HG02623 (cell line): ENCODE data around the gene TERF2IP.

Experiments
- ATAC-seq: cut with Tn5 transposase; IDR thresholded peaks from one replicate; pipeline ENCODE4 v1.9.1; 2021; ENCODE audit warnings: moderate library complexity; ENCODE audit not compliant: unreplicated experiment

The TERF2IP gene

DNA sequence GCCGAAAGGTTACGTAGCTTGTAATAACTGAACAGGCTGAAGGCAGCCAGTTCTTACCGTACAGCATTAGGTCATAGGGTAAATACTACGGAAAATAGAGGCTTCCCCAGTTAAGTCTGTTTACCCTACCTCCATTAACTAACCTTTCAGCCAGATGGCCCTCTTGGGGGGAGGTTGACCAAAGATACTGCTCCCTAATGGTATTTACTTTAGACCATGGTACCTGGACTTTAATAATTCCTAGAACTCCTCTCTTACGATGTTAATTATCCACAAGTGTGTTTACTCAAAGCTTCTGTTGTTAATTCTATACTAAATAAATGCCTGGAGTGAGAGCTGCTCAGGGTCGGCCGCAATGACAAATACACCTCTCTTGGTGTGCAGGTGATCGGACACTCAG, 14.7 kb upstream of the TERF2IP start:
- no peak for ATAC-seq

- no peak for ATAC-seq
These were observed 12.5 kb upstream of the TERF2IP start for GRCh38 chr16:75635036-75635435.

DNA sequence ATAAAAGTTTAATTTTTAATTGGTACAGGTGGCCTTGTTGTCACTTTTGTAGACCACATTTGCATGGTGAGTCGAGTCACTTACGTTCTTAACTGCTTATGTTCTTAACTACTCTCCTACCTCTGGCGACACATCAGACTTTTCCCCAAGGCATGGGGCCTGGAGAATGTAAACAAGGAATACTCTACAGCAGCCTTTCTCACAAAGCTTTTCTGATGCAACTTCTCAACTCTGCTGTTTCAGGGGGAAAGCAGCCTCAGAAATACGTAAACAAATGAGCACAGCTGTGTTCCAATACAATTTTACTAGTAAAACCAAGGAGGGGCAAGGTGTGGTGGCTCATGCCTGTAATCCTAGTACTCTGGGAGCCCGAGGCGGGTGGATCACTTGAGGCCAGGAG, 7.0 kb upstream of the TERF2IP start:
- no peak for ATAC-seq

DNA sequence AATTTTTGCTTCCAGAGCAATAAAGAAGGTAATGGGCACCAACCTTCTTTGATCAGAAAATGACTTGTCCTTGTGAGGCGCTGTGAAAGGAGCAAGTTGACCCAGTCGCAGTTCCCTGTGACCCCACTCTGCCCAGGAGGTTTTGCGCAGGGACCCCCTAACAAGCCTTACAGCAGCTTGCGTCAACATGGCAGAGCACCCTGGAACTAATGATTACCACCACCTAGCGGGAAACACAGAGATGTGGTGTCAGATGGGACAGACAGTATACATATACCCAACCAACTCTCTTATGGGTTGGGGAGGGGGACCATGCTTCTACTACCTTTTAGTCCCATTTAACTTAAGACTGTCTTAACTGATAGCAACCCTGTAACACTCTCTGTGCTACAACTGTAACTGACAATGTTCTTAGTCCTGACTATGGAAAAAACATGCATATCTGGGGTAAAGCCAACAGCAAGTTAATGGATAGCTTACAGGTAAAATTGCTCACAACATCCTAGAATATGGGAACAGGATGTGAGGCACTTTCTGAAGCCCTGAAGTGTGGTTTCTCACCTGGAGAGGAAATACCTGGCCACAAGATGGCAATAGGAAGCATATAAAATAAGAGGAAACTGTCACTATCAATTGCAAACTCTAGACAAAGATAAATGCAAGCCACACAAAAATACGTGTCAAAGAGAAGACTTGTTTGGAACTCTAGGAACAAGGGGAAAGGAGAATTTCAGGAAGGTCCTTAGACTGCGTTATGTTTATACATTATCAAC, 3.1 kb upstream of the TERF2IP start:
- no peak for ATAC-seq

- ATAC-seq, result peak; percentile 14
These were observed 471 bp upstream of the TERF2IP start for GRCh38 chr16:75647112-75647491.

DNA sequence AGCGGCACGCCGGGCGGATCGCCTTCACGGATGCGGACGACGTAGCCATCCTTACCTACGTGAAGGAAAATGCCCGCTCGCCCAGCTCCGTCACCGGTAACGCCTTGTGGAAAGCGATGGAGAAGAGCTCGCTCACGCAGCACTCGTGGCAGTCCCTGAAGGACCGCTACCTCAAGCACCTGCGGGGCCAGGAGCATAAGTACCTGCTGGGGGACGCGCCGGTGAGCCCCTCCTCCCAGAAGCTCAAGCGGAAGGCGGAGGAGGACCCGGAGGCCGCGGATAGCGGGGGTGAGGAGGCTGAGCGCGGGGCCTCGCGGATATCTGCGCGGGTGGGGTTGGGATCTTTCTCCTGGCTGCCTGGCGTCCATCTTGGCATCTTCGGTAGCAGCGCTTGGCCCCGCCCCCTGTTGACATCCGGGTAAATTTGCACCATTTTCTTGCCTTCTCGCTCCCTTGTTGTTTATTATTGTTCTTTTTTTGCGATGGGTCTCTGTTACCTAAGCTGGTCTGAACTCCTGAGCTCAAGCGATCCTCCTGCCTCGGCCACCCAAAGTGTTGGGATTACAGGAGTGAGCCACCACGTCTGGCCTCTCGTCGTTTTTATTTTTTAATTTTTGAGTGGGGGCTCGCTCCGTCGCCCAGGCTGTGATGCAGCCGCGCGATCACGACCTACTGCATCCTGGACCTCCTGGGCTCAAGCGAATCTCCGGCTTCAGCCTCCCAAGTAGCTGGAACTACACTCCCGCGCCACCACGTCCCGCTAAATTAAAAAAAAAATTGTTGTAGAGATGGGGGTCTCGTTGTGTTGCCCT, 898 bp downstream of the TERF2IP start:
- ATAC-seq, result peak; percentile 28

- no peak for ATAC-seq
These were observed 6.3 kb downstream of the TERF2IP start for GRCh38 chr16:75653922-75654321.

GRCh38 chr16:75658175-75658574, 10.6 kb downstream of the TERF2IP start:
- no peak for ATAC-seq

DNA sequence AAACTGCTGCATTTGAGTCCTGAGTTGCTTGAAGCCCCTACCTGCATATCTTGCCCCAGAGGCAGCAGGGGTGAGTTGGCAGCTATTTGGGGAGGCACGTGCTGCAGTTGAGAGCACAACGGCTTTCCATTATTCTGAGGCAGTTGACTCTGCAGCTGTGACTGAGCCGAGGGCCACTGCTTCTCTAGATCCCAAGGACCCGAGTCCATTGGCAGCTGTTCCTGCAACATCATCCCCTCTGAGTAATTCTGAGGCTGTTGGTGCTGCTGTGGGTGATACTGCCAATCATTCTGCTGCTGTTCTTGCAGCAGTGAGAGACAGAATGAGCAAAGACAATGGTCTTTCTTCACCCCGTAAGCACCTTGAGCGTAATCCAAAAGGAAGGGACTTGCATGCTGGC, 12.7 kb downstream of the TERF2IP start:
- no peak for ATAC-seq

- ATAC-seq, result no peak
These were observed 13.2 kb downstream of the TERF2IP start for GRCh38 chr16:75660726-75661302.

GRCh38 chr16:75667503-75667902, 19.9 kb downstream of the TERF2IP start:
- no peak for ATAC-seq

- no peak for ATAC-seq
These were observed 29.3 kb downstream of the TERF2IP start, which contains the start of gene CPHXL2 for GRCh38 chr16:75676909-75677308. CPHXL2 (minus strand) TSS chr16:75677009; CDS start chr16:75676999, 10 bp downstream.

GRCh38 chr16:75679366-75679765, 31.8 kb downstream of the TERF2IP start:
- ATAC-seq, result no peak

DNA sequence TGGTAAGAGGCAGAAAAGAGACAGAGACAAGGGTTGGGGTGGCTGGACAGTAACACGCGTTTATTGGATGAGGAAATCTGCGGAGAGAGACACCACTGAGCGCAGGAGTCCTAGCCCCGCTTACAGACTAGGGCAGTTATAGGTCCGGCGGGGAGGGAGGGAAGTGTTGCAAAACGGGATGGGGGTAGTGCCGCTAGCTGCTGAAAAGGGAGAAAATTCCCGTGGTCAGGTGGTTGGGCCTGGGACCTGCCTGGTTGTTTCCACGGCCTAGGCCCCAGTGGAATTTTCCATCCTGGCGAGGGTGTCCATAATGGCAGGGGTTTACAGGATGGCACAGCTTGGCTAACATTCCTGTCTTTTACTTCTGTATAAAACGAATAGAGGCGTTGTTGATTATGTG, 34.7 kb downstream of the TERF2IP start:
- no peak for ATAC-seq

DNA sequence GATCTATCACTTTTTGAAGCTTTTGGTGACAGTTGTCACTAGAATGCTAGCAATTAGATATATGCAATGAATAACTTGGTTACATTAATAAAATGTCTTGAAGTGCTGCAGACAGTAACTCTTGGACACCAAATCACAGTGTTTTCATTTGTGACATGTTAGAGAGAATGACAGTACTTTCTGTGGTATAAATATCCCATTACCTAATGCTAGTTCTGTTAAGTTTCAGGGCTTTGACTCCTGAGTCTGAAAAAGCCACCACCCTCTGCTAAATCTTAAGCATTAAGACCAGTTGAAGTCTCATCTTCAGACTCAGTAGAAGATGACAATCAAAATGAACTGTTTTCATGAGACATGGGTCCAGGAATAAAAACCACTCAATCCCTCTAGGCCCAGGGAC, 39.8 kb downstream of the TERF2IP start:
- ATAC-seq, result no peak

DNA sequence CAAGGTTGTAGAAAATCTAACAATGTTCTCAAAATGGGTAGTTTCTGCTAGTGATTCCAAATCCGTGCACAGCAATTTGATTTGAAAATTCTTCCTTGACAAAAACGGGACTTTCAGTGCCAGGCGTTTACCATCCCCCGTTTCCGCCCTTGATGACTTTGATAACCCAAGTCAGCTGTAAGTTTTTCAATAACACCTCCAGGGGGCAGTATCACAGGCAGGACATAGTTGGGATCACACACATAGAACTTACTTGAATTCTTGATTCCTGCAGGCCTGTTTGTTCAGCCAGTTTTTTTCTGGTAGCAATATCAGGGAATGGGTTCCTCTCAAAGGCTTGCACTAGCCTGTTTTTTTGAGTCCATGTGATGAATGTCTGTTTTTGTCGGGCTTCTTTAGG, 48.1 kb downstream of the TERF2IP start:
- no peak for ATAC-seq

DNA sequence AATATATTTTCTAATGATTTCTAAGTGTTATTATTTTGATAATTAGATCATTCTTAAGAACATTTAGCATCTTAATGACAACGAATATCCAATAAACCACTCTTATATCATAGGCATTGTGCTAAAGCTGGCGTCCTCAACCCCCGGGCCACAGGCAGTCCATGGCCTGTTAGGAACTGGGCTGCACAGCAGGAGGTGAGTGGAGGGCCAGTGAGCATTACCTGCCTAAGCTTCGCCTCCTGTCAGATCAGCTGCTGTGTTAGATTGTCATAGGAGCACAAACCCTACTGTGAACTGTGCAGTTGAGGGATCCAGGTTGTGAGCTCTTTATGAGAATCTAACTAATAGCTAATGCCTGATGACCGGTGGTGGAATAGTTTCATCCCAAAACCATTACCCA, 50.0 kb downstream of the TERF2IP start:
- no peak for ATAC-seq

GRCh38 chr16:75701361-75701760, 53.8 kb downstream of the TERF2IP start, which contains the start of gene DUXB:
DUXB (minus strand) TSS chr16:75701461; CDS start chr16:75701418, 43 bp downstream.
- ATAC-seq, result no peak

GRCh38 chr16:75702242-75702641, 54.7 kb downstream of the TERF2IP start:
- ATAC-seq, result no peak

DNA sequence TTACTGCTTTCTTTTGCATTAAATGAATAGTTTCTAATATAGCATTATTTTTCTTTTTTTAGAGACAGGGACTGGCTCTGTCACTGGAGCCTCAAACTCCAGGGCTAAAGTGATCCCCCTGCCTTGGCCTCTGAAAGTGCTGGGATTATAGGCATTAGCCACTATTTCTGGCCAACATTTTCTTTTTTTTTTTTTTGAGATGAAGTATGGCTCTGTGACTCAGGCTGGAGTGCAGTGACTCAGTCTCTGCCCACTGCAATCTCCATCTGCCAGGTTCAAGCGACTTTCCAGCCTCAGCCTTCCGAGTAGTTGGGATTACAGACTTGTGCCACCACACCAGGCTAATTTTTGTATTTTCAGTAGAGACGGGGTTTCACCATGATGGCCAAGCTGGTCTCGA, 55.7 kb downstream of the TERF2IP start:
- no peak for ATAC-seq
